Measurements from ENCODE around the gene RPS6KA5.

RPS6KA5 gene

GRCh38 chr14:91021991-91022621, 38.3 kb downstream of the RPS6KA5 start:
- DNase-seq: no peak

DNA sequence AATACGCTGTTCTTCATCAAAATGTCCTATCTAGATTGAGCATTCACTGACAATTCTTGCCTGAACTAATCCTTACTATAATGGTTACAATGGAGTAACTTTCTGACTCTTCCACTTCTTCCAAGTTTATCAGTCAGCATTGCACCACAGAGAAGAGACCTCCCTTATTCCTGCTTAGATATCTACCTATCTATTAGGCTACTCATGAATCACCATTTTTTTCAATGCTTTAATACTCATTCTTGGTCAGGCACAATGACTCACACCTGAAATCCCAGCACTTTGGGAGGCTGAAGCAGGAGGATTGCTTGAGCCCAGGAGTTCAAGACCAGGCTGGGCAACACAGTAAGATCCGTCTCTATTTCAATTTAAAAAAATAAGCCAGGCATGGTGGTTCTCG, 39.3 kb downstream of the RPS6KA5 start:
- DNase-seq: no peak

GRCh38 chr14:91019673-91020072, 40.8 kb downstream of the RPS6KA5 start:
- no peak for DNase-seq

DNA sequence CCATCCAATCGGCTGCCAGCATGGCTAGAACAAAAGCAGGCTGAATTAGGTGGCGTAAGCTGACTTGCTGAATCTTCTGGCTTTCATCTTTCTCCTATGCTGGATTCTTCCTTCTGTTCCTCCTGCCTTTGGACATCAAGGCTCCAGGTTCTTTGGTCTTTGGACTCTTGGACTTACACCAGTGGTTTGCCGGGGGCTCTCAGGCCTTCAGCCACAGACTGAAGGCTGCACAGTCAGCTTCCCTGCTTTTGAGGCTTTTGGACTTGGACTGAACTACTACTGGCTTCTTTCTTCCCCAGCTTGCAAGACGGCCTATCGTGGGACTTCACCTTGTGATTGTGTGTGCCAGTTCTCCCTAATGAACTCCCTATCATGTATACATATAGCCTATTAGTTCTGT, 42.0 kb downstream of the RPS6KA5 start:
- no peak for DNase-seq

GRCh38 chr14:91016800-91017410, 43.5 kb downstream of the RPS6KA5 start:
- DNase-seq: no peak

DNA sequence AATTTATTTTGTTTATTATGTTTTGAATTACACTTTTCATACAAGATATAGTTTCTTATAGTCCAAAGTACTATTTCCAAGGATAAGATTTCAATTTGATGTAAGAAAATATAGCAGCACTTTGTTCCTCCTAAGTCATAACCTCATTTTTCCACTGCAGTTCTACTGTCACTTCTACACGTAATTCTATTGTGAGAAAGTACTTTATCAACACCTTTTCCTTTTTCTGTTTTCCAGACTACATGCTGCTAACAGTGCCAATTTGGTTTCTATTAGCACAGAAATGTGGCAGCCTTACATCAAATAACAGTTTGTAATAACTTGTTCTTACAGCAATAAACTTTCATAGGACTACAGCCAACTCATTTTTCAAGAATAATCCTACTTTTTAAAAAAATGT, 45.0 kb downstream of the RPS6KA5 start:
- DNase-seq: no peak

DNA sequence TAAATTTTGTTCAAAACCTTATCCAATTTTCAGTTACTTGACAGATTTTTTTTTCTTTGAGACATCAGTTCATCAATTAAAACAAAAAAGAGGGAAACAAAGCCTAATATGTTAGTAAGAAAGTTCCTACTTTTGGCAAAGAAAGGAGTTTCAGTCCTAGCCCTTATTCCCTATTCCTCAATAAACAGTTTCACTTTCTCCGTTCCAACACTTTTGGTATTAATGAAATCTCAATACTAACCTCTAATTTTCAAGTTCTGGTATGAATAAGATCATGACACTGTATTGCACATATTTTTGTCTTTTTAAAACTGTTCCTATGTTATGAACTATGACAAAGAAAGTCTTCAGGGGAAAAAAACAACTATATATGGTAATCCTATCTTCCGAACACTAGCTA, 48.4 kb downstream of the RPS6KA5 start:
- DNase-seq: no peak

DNA sequence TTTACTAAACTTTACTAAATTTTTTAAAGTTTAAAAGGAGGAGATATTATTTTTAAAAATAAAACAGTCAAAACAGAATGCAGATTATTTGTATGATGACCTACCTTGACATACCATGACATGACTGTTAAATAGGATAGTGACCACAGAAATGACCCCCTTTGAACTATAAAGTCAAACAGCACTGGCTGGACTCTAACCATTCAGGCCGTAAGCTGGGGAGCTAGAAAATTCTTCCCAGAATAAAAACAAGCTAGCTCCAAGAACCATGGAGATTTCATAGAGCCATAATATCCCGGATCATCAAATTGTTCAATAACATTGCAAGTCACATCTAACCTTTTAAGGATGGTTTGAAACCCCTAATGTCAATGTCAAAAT, 50.3 kb downstream of the RPS6KA5 start:
- no peak for DNase-seq

DNA sequence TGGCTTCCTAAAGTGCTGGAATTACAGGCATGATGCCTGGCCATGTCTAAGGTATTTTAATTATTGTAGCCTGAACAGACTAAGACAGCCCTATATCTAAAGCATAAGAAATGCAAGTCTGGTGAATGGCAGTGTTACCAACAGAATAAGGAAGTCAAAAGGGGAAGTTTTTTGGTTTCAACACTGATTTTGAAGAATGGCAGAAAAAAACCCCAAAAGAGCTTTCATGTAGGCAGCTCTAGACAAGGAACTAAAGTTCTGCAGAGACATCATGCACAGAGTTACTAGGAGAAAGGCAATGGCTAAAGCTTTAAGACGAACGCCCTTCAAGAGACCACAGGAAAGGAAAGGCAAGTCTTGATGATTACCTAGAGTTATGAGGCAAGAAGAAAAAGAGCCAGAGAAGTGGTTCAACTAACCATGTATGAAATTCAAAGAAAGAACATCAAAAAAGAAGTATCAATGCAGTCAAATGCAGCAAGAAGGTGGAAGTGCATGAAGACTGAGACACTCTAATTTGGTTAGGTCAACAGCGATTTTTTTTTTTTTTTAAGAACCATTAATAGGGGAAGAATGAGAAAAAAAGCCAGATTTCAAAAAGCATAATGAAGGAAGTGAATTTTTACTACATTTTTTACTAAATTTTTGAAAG, 50.8 kb downstream of the RPS6KA5 start:
- no peak for DNase-seq

GRCh38 chr14:91008759-91009409, 51.6 kb downstream of the RPS6KA5 start:
- no peak for DNase-seq

DNA sequence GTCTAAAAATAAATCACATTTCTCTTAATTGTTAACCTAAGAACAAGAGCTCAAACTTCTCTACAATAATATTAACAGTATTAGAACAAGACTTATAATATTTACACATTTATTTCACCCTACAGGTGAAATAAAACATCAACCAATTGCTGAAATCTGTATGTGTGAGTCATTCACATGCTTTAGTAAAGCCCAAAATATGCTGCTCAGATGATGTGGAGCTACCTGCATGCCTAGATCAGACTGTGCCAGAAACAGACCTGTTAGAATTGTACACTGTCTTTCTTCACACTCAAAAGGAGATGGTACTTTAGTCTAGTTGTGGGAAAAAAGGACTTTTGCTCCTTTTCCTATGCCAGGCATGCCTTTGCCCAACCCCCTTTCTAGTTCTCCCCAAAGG, 54.7 kb downstream of the RPS6KA5 start:
- DNase-seq: no peak

DNA sequence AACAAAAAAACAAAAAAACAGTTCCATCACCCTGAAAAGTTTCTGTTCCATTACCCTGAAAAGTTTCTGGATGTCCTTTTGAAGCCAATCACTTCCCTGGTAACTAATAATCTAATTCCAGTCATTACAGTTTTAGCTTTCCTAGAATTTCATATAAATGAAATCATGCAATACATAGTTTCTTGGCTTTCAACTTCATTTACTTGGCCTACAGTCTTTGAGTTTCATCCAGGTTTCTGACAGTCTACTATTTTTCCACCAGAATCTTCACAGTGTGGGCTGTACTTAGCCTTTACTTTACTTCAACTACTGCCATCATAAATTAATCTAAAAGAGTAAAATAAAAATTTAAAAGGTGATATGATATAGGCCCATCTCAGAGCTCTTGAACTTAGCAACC, 55.5 kb downstream of the RPS6KA5 start:
- DNase-seq: no peak

- DNase-seq: no peak
Measured at GRCh38 chr14:90999299-90999698, 61.1 kb downstream of the RPS6KA5 start.

- no peak for DNase-seq
Measured at GRCh38 chr14:90996967-90997366, 63.5 kb downstream of the RPS6KA5 start.

GRCh38 chr14:90995785-90996184, 64.7 kb downstream of the RPS6KA5 start:
- DNase-seq: no peak

- DNase-seq: no peak
Measured at GRCh38 chr14:90993792-90994191, 66.6 kb downstream of the RPS6KA5 start.

GRCh38 chr14:90991690-90992443, 68.6 kb downstream of the RPS6KA5 start:
- no peak for DNase-seq

DNA sequence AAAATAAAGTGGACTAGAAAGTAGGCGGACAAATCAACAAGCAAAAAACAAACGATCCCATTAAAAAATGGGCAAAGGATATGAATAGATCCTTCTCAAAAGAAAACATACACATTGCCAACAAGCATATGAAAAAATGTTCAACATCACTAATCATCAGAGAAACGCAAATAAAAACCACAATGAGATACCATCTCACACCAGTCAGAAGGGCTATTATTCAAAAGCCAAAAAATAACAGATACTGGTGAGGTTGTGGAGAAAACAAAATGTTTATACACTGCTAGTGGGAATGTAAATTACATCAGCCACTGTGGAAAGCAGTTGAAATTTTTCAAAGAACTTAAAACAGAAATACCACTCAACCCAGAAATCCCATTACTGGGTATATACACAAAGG, 70.3 kb downstream of the RPS6KA5 start:
- no peak for DNase-seq

GRCh38 chr14:90987140-90987539, 73.3 kb downstream of the RPS6KA5 start:
- no peak for DNase-seq

DNA sequence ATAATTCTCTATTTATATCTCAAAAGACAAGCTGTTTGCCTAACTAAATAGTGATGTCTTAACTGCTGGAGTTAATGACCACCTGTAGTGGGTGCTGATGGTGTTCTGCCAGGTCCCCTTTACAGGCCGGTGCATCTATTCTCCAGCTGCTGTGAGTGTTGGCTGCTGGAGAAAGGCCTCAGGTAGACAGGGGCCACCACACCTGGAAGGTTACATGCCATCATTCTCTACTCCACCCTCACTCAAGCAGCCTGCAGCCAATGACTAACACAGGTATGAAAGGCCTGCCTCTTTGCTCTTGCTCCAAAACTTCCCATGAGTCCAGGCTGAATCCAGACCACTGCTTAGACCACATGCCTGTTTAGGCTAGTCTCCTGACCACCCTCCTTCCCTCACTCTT, 73.9 kb downstream of the RPS6KA5 start:
- DNase-seq: no peak

- no peak for DNase-seq
Measured at GRCh38 chr14:90985601-90986242, 74.7 kb downstream of the RPS6KA5 start.

- no peak for DNase-seq
Measured at GRCh38 chr14:90983560-90983959, 76.9 kb downstream of the RPS6KA5 start.

- DNase-seq: no peak
Measured at GRCh38 chr14:90981636-90982035, 78.8 kb downstream of the RPS6KA5 start.
